Naive B cell (primary cell): ENCODE data around the gene NTF3. TPM values are rescaled to one million over a fixed set of nuclear protein-coding genes. Genes with fewer than 3 reads are reported as not detected.

Source experiments
- ATAC-seq, 2 donors: fragments of 150-1000 bp; cut with Tn5 transposase; 2 replicates each; pipeline ENCODE4 v1.10.0; 2021; ENCODE audit warnings: low read depth in 2 of 2, mild to moderate bottlenecking in 2 of 2, moderate library complexity in 2 of 2
- DNase-seq: peaks from one replicate; pipeline ENCODE4 v3.0.0; 2022
- H3K27ac Mint-ChIP-seq, 6 donors: one replicate each; pipeline ENCODE4 v1.8.0; 2020 to 2022; ENCODE audit warnings: mild to moderate bottlenecking in 6 of 6, mixed read lengths in 6 of 6, moderate library complexity in 5 of 6, inconsistent platforms in 2 of 6
- H3K27me3 Mint-ChIP-seq, 3 donors: one replicate each; pipeline ENCODE4 v1.8.0; 2021 to 2022; ENCODE audit warnings: mixed read lengths in 3 of 3, mild to moderate bottlenecking in 1 of 3
- H3K36me3 Mint-ChIP-seq, 2 donors: one replicate each; pipeline ENCODE4 v1.8.0; 2020 to 2022; ENCODE audit warnings: mixed read lengths in 2 of 2, inconsistent platforms in 1 of 2, mild to moderate bottlenecking in 1 of 2
- H3K4me1 Mint-ChIP-seq, 3 donors: one replicate each; pipeline ENCODE4 v1.8.0; 2020 to 2022; ENCODE audit warnings: mixed read lengths in 3 of 3, inconsistent platforms in 1 of 3, mild to moderate bottlenecking in 1 of 3, moderate library complexity in 1 of 3
- H3K4me3 Mint-ChIP-seq, 8 donors: one replicate each; pipeline ENCODE4 v1.8.0; 2020 to 2022; ENCODE audit warnings: mild to moderate bottlenecking in 8 of 8, mixed read lengths in 8 of 8, moderate library complexity in 8 of 8, inconsistent platforms in 2 of 8
- H3K9me3 Mint-ChIP-seq, 7 donors: one replicate each; pipeline ENCODE4 v1.8.0; 2020 to 2022; ENCODE audit warnings: mixed read lengths in 7 of 7, mild to moderate bottlenecking in 5 of 7, inconsistent platforms in 2 of 7, moderate library complexity in 1 of 7
- polyA plus RNA-seq, 6 donors: library from polyadenylated mRNA; unstranded; fragments of 300-500 nt; fragmentation: Illumina TruSeq; gene quantifications; one replicate each; pipeline ENCODE4 v1.2.3, GENCODE V29; 2021; ENCODE audit warnings: low read depth in 6 of 6

Gene NTF3
- polyA plus RNA-seq = not detected

- H3K27ac Mint-ChIP-seq = peak within 1 kb of the TSS in 2 of 6 donors; percentile 12 to 59
- peaks cover 0 to 1% (median 0%) of the 10 kb centered on the region in 7 donors for H3K9me3 Mint-ChIP-seq
- H3K4me1 Mint-ChIP-seq = peaks cover 15 to 29% (median 27%) of the 10 kb centered on the region in 3 donors
- DNase-seq = no peak
- H3K27me3 Mint-ChIP-seq = peaks cover 50 to 55% (median 51%) of the 10 kb centered on the region in 3 donors
- H3K36me3 Mint-ChIP-seq = no peaks in the 10 kb centered on the region
- peak within 1 kb of the TSS; percentile 53 to 87 (median 79) for H3K4me3 Mint-ChIP-seq
- ATAC-seq = no peak
These were observed at the start of gene NTF3 for GRCh38 chr12:5432011-5432400. Gene NTF3, plus strand, starts transcription at chr12:5432108. Its CDS starts 217 bp downstream, at chr12:5432325.

GRCh38 chr12:5384015-5384414, 47.9 kb upstream of the NTF3 start:
- no peak overlapping the region for H3K27ac Mint-ChIP-seq
- H3K4me3 Mint-ChIP-seq = no peak overlapping the region
- H3K4me1 Mint-ChIP-seq = no peaks in the 10 kb centered on the region
- ATAC-seq (no peak), DNase-seq (no peak)
- peaks cover 0 to 1% (median 0%) of the 10 kb centered on the region in 3 donors for H3K27me3 Mint-ChIP-seq
- peaks cover 0 to 1% (median 0%) of the 10 kb centered on the region in 7 donors for H3K9me3 Mint-ChIP-seq
- no peaks in the 10 kb centered on the region for H3K36me3 Mint-ChIP-seq

- ATAC-seq = no peak
- no peak overlapping the region for H3K27ac Mint-ChIP-seq
- H3K36me3 Mint-ChIP-seq = no peaks in the 10 kb centered on the region
- H3K9me3 Mint-ChIP-seq = peaks cover 0 to 1% (median 0%) of the 10 kb centered on the region in 7 donors
- H3K4me3 Mint-ChIP-seq = no peak overlapping the region
- H3K4me1 Mint-ChIP-seq = no peaks in the 10 kb centered on the region
- H3K27me3 Mint-ChIP-seq = peaks cover 11 to 15% (median 13%) of the 10 kb centered on the region in 3 donors
- DNase-seq = no peak
These were observed 43.0 kb upstream of the NTF3 start for GRCh38 chr12:5388581-5389535.

GRCh38 chr12:5390174-5390799, 41.6 kb upstream of the NTF3 start:
- DNase-seq (no peak), ATAC-seq (no peak)
- Mint-ChIP-seq H3K27ac (no peak overlapping the region), H3K9me3 (peaks cover 0 to 5% (median 0%) of the 10 kb centered on the region in 7 donors), H3K27me3 (peaks cover 13 to 23% (median 17%) of the 10 kb centered on the region in 3 donors), H3K36me3 (no peaks in the 10 kb centered on the region), H3K4me1 (no peaks in the 10 kb centered on the region), H3K4me3 (no peak overlapping the region)

- Mint-ChIP-seq H3K27me3 (peaks cover 13 to 32% (median 26%) of the 10 kb centered on the region in 3 donors), H3K4me3 (no peak overlapping the region), H3K36me3 (no peaks in the 10 kb centered on the region), H3K4me1 (no peaks in the 10 kb centered on the region), H3K9me3 (peaks cover 0 to 8% (median 0%) of the 10 kb centered on the region in 7 donors), H3K27ac (no peak overlapping the region)
- no peak for DNase-seq
- no peak for ATAC-seq
These were observed 40.3 kb upstream of the NTF3 start for GRCh38 chr12:5391653-5392052.

- no peak for DNase-seq
- Mint-ChIP-seq H3K9me3 (peaks cover 0 to 8% (median 0%) of the 10 kb centered on the region in 7 donors), H3K4me1 (no peaks in the 10 kb centered on the region), H3K4me3 (no peak overlapping the region), H3K27me3 (peaks cover 13 to 32% (median 26%) of the 10 kb centered on the region in 3 donors), H3K36me3 (no peaks in the 10 kb centered on the region), H3K27ac (no peak overlapping the region)
- no peak for ATAC-seq
These were observed 38.9 kb upstream of the NTF3 start for GRCh38 chr12:5392961-5393360.

- H3K9me3 Mint-ChIP-seq = peaks cover 0 to 8% (median 0%) of the 10 kb centered on the region in 7 donors
- no peaks in the 10 kb centered on the region for H3K36me3 Mint-ChIP-seq
- H3K4me3 Mint-ChIP-seq = peak overlapping the region in 1 of 8 donors; percentile 26
- ATAC-seq (no peak), DNase-seq (no peak)
- no peak overlapping the region for H3K27ac Mint-ChIP-seq
- H3K4me1 Mint-ChIP-seq = no peaks in the 10 kb centered on the region
- H3K27me3 Mint-ChIP-seq = peaks cover 8 to 32% (median 20%) of the 10 kb centered on the region in 3 donors
These were observed 36.3 kb upstream of the NTF3 start for GRCh38 chr12:5395443-5396271.

- peaks cover 5 to 29% (median 18%) of the 10 kb centered on the region in 3 donors for H3K27me3 Mint-ChIP-seq
- H3K4me1 Mint-ChIP-seq = no peaks in the 10 kb centered on the region
- ATAC-seq (no peak), DNase-seq (no peak)
- H3K4me3 Mint-ChIP-seq = no peak overlapping the region
- H3K9me3 Mint-ChIP-seq = peaks cover 0 to 8% (median 0%) of the 10 kb centered on the region in 7 donors
- no peak overlapping the region for H3K27ac Mint-ChIP-seq
- no peaks in the 10 kb centered on the region for H3K36me3 Mint-ChIP-seq
These were observed 35.4 kb upstream of the NTF3 start for GRCh38 chr12:5396541-5396940.

- no peak for ATAC-seq
- peaks cover 13 to 27% (median 21%) of the 10 kb centered on the region in 3 donors for H3K27me3 Mint-ChIP-seq
- no peaks in the 10 kb centered on the region for H3K36me3 Mint-ChIP-seq
- no peak for DNase-seq
- no peak overlapping the region for H3K27ac Mint-ChIP-seq
- peaks cover 0 to 8% (median 7%) of the 10 kb centered on the region in 3 donors for H3K4me1 Mint-ChIP-seq
- H3K9me3 Mint-ChIP-seq = peaks cover 0 to 8% (median 0%) of the 10 kb centered on the region in 7 donors
- no peak overlapping the region for H3K4me3 Mint-ChIP-seq
These were observed 32.6 kb upstream of the NTF3 start for GRCh38 chr12:5399266-5399665.

GRCh38 chr12:5402009-5402935, 29.6 kb upstream of the NTF3 start:
- DNase-seq (no peak), ATAC-seq (no peak)
- peaks cover 21 to 32% (median 29%) of the 10 kb centered on the region in 3 donors for H3K27me3 Mint-ChIP-seq
- H3K36me3 Mint-ChIP-seq = no peaks in the 10 kb centered on the region
- peak overlapping the region in 1 of 6 donors; percentile 5 for H3K27ac Mint-ChIP-seq
- H3K4me1 Mint-ChIP-seq = peaks cover 0 to 8% (median 7%) of the 10 kb centered on the region in 3 donors
- H3K9me3 Mint-ChIP-seq = no peaks in the 10 kb centered on the region
- no peak overlapping the region for H3K4me3 Mint-ChIP-seq

- ATAC-seq (no peak), DNase-seq (no peak)
- peaks cover 0 to 8% (median 7%) of the 10 kb centered on the region in 3 donors for H3K4me1 Mint-ChIP-seq
- H3K27ac Mint-ChIP-seq = no peak overlapping the region
- no peaks in the 10 kb centered on the region for H3K36me3 Mint-ChIP-seq
- no peak overlapping the region for H3K4me3 Mint-ChIP-seq
- H3K9me3 Mint-ChIP-seq = no peaks in the 10 kb centered on the region
- peaks cover 21 to 32% (median 29%) of the 10 kb centered on the region in 3 donors for H3K27me3 Mint-ChIP-seq
These were observed 28.5 kb upstream of the NTF3 start for GRCh38 chr12:5403411-5403810.
